GM18511 (cell line): Measurements from ENCODE around the gene PGA4.
"Not testable (repeated sequence)": the region's sequence is repeated elsewhere in the genome, so short reads cannot be mapped to it uniquely, and the experiment has no call there.

ENCODE experiments used
- ATAC-seq: cut with Tn5 transposase; IDR thresholded peaks from one replicate; pipeline ENCODE4 v1.9.1; 2021; ENCODE audit warnings: mild to moderate bottlenecking, moderate library complexity; ENCODE audit not compliant: unreplicated experiment

The PGA4 gene

GRCh38 chr11:61248071-61248470, 25.9 kb downstream of the PGA4 start:
- ATAC-seq, result not testable (repeated sequence)

DNA sequence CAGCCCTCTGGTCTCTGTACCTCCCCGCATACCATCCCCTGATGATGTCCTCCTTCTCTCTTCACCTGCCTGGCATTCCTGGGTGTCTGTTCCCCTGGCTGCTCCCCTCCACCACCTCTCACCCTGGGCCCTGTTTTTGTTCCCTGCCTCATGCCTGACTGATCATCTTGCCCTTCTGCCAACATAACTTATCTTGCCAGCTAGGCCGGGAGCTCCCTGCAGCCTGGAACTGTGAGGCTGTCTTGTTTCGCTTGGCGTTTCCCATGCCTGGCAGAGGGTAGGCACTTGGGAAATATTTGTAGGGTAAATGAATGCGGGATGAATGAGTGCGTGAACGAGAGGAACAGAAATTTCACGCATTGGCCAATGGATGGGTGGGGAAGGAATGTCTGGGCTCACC, 27.1 kb downstream of the PGA4 start:
- ATAC-seq, result not testable (repeated sequence)

- ATAC-seq, result not testable (repeated sequence)
Measured at GRCh38 chr11:61250796-61251765, 28.9 kb downstream of the PGA4 start.

DNA sequence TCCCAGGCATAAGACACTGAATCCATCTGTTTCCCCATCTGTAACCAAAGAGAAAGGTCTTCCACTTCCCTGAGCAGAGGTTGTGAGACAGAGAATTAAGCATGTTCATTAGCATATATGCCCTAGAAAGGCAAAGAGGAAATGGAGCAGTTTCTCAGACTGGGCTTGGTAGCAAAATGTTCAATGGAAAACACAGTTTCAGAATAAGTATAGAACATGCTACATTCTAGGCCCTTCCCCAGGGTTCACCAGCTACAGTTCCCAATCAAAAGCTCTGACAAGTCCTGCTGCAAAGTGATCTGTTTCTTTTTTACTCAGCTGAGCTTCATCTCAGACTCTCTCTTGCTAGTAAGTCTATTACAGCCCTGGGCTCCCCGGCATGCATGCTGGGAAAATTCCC, 30.2 kb downstream of the PGA4 start:
- ATAC-seq, result not testable (repeated sequence)

- ATAC-seq, result no peak
Measured at GRCh38 chr11:61254403-61255025, 32.4 kb downstream of the PGA4 start.

GRCh38 chr11:61256710-61257482, 34.7 kb downstream of the PGA4 start:
- ATAC-seq, result no peak

DNA sequence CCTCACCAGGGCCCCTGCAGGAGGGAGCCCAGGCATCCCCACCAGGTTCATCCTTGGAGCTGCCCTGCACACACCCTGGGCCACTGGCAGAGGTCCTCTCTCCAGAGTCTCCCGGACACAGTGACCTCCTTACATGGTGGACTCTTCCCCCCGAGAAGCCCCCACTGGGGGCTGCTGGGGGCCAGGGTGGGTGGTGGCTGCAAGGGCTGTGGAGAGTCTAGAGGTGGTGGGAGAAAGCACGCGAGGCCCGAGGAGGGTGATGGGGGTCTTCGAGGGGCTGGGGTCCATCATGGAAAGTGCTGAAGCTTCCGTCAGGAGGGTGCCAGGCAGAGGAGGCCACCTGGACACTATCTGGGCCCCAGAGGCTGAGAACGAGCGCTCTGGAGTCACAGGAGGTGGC, 36.4 kb downstream of the PGA4 start:
- no peak for ATAC-seq

- ATAC-seq, result no peak
Measured at GRCh38 chr11:61259363-61259762, 37.2 kb downstream of the PGA4 start.

DNA sequence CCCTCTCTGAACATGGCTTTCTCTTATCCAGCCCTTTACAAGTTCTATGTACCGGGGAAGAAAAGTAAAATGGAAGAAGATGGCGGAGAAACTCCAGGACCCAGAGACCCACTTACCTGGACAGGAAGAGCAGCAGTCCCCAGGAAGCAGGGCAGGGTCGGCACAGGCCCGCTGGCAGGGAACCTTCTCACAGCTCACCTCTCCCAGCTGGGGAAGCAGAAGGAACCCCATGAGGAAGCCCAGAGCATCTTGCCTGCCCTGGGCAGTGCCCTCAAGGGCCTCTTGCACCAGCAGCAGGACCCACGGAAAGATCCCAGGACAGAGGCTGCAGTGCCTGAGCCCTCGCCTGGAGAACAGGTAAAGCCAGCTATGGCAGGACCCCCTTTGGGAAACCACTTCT, 42.2 kb downstream of the PGA4 start:
- ATAC-seq, result no peak

- no peak for ATAC-seq
Measured at GRCh38 chr11:61264795-61265194, 42.6 kb downstream of the PGA4 start.

- ATAC-seq, result no peak
Measured at GRCh38 chr11:61265357-61265756, 43.2 kb downstream of the PGA4 start.

GRCh38 chr11:61266602-61267001, 44.5 kb downstream of the PGA4 start:
- ATAC-seq, result no peak

DNA sequence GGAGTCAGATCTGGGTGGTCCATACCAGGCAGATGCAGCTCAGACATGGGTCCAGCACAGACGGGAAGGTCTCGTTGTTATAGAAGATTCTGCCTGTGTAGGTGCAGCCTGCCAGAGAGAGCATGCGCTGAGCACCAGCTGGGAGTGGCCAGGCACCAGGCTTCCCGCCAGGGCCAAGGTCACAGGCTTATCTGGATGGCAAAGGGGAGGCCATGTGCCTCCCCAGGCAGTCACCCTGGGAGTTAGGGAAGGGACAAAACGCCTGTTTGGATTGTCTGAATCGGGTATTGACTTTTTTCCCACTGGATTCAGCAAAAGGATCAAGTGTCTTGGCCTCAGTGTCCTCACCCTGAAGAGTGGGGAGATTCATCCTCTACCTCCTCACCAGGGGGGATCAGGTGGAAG, 45.3 kb downstream of the PGA4 start:
- ATAC-seq, result no peak

- ATAC-seq, result no peak
Measured at GRCh38 chr11:61268588-61269250, 46.6 kb downstream of the PGA4 start.

GRCh38 chr11:61270354-61271076, 48.4 kb downstream of the PGA4 start:
- ATAC-seq, result no peak

DNA sequence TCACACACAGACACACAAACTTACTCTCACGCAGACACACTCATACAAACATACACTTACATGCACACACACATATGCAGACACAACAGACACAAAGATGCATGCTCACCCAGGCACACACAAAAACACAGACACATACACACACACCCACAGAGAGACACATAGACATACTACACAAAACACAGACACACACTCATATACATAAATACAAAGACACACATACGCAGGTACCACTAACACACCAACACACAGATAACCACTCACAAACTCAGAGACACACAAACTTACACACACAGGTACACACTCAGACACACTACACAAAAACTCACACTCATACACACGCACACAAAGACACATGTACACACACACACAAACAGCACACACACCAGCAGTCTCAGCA, 50.6 kb downstream of the PGA4 start:
- ATAC-seq, result no peak

DNA sequence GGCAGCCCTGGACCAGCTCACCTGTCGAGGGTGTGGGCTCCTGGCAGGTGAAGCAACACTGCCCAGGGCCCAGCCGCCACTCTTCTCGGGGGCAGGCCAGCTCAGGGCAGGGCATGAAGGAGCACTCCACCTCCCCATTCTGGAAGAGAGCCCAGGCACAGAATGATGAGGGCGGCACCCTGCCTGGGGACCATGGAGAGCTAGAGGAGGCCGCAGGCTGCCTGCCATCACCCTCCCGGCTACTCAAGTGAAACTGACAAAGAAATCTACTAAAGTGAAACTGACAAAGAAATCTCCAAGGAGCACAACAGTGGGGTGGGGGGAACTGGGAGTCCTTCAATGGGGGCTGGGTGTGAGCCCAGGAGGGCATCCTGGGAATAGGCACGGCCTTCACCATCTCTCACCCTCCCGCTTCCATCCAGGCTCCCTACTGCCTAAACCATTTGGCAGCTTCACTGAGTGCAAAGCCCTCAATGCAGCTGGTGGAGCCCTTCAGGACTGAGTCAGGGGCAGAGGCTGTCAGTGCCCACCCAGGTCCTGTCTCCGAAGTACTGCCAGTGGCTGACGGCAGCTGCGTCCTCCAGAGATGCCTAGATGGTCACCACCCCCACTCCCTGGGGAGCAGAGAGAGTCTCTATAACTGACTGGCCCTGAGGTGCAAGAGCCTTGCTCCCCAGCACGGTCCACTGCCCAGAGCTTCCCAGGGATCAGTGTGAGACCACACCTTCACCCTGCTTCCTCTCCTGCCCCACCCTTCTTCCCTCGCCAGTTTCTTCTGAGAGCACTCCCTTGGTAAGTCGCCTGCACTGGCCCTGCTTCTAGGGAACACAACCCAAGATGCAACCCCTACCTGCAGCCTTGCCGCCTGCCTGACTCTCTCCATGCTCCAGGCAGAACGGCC, 51.3 kb downstream of the PGA4 start:
- ATAC-seq, result no peak

GRCh38 chr11:61274084-61274483, 51.9 kb downstream of the PGA4 start:
- no peak for ATAC-seq

DNA sequence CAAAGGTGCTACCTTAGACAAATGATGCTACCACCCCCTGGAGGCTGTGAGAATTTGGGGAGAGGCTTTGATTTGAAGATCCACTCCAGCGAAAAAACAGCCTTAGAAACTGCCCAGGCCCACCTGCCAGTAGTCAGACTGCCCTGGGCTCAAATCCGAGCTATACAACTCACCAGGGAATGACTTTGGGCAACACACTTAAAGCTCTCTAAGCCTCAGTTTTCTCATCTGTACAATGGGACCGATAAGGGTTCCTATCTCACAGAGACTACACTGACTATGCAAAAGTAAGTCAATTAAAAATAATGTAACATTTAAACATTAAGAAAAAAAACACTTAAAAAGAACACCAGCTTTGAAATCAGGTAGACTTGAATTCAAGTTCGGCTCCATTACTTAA, 53.0 kb downstream of the PGA4 start:
- ATAC-seq, result no peak
